D721Med (cell line): ENCODE data around the gene DSG2.

Experiments
- DNase-seq: peaks from one replicate; pipeline ENCODE4 v3.0.0; 2011; ENCODE audit warnings: low spot score; ENCODE audit not compliant: insufficient read length
- FAIRE-seq: peaks from 2 replicates; lab custom pipeline; 2011; peaks lifted over from hg19 to GRCh38; lab: Jason Lieb, UNC
- TF ChIP-seq, protein P1 (sequence below): IDR thresholded peaks from 2 replicates; pipeline ENCODE4 v1.5.1; 2012; ENCODE audit warnings: mild to moderate bottlenecking, control low read depth; ENCODE audit not compliant: insufficient read depth; ENCODE audit errors: missing control alignments

DSG2 gene

DNA sequence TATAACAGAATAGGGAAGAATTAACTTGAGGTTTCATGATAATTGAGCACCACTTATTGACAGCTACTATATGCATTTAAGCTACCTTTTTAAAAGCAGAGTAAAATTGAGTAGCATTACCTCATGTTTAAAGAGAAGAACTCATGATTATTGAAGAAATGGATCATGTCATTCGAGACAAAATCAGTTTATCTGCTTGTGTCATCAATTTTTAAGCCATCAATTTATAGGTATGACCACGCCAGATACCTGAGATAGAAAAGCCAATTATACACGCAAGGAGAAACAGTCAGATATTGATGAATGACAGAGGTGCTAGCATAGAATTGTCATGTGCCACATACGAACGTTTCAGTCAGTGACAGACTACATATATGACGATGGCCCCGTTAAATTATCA, 28.4 kb downstream of the DSG2 start:
- DNase-seq = no peak
- peak; percentile 83 for FAIRE-seq
- TF ChIP-seq, protein P1, sequence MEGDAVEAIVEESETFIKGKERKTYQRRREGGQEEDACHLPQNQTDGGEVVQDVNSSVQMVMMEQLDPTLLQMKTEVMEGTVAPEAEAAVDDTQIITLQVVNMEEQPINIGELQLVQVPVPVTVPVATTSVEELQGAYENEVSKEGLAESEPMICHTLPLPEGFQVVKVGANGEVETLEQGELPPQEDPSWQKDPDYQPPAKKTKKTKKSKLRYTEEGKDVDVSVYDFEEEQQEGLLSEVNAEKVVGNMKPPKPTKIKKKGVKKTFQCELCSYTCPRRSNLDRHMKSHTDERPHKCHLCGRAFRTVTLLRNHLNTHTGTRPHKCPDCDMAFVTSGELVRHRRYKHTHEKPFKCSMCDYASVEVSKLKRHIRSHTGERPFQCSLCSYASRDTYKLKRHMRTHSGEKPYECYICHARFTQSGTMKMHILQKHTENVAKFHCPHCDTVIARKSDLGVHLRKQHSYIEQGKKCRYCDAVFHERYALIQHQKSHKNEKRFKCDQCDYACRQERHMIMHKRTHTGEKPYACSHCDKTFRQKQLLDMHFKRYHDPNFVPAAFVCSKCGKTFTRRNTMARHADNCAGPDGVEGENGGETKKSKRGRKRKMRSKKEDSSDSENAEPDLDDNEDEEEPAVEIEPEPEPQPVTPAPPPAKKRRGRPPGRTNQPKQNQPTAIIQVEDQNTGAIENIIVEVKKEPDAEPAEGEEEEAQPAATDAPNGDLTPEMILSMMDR = no peak

DNA sequence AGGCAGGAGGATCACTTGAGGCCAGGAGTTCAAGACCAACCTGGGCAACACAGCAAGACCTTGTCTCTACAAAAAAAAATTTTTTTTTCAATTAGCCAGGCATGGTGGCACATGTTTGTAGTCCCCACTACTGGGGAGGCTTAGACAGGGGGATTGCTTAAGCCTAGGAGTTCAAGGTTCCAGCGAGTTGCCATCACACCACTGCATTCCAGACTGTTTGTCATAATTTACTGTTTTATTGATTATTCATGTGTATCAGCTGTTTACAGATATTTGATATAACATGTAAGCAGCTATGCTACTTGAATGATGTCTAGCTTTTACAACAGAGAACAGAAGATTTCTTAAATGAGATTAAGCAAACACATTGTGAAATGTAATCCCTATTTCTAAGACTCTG, 35.3 kb downstream of the DSG2 start:
- DNase-seq = no peak
- TF ChIP-seq, protein P1 = no peak
- FAIRE-seq = peak; percentile 72

DNA sequence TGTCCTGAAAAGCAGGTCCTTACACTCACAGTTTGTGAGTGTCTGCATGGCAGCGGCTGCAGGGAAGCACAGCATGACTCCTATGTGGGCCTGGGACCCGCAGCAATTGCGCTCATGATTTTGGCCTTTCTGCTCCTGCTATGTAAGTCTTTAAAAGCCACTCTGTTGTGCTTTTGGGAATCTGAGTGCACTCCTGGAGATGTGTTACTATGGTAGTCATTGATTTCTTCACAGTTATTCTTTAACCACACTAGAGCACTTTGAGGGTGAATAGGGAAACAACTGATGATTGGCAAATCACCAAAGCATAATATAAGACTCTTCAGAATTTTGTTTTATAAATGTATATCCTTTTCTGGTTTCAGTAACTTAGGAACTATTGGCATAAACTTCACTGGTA, 40.9 kb downstream of the DSG2 start:
- no peak for FAIRE-seq

DNA sequence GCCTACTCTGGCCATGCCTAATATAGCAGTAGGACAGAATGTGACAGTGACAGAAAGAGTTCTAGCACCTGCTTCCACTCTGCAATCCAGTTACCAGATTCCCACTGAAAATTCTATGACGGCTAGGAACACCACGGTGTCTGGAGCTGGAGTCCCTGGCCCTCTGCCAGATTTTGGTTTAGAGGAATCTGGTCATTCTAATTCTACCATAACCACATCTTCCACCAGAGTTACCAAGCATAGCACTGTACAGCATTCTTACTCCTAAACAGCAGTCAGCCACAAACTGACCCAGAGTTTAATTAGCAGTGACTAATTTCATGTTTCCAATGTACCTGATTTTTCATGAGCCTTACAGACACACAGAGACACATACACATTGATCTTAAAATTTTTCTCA, 48.5 kb downstream of the DSG2 start:
- FAIRE-seq (no peak), DNase-seq (no peak)
- TF ChIP-seq, protein P1 = no peak

More for the DNA sequence above, 40.9 kb downstream of the DSG2 start:
- no peak for DNase-seq
- TF ChIP-seq, protein P1 = no peak

DNA sequence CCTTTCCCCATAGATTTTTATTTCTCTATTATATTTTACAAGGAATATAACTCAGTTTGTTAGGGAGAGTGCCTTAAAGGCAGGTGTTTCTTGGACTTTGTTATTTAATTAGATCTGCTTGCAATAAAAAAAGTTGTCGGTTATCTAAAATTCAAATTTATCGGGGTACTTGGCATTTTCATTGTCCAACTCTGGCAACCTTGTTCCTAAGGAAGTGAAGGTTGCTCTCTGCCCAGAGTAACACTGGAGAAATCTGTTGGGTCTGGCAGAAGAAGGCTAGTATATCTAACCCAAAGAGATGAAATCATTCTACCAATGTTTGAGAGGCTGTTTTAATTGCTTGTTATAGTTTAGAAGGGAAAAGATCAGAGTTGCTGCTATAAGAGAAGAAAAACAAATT, 50.9 kb downstream of the DSG2 start:
- FAIRE-seq (no peak), DNase-seq (no peak)
- TF ChIP-seq, protein P1 = no peak

DNA sequence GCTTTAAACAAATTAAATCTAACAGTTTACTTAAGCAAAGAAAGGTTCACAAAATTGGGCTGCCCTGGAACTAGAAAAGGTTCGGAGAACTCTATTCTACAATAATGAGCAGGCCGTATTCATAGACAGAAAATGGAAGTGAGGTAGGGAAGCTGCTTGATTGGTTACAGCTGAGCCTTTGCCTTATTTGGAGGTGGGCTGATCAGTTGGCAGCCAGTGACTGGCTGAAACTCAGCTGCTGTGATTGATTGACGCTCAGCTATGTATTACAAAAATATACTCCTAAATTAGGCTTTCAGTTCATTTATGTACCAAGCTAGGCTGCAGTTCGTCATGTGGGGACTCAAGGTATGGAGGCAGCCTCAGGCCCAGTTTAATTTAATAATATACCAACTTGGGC, 51.4 kb downstream of the DSG2 start:
- FAIRE-seq = no peak
- TF ChIP-seq, protein P1 = no peak
- DNase-seq = no peak

DNA sequence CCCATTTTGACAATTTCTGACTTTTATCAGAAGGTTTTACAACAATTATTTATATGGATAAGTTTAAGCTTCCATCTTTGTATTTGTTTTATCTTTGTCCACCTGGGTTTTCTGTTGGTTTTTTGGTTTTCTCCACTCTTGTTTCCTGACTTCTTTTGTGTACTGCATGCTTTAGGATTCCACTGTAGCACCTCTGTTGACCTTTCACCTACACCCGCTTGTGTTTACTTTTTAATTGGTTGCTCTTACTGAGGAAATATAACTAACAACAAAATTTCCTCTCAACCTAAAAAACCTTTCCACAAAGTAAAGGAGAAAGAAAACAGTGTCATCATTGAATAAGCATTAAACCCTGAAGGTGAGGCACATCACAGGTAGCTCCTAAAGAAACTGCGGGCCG, 53.9 kb downstream of the DSG2 start:
- FAIRE-seq = no peak
- TF ChIP-seq, protein P1 = no peak
- DNase-seq = no peak
